Fibroblast of pulmonary artery (primary cell): ENCODE data around the gene DGKD.

Experiments used
- DNase-seq: peaks from one replicate; pipeline ENCODE4 v3.0.0-alpha.2; 2010; ENCODE audit warnings: low read depth
- H3K4me3 ChIP-seq: replicated peaks from 2 replicates; pipeline ENCODE4 v1.5.1; 2011; ENCODE audit warnings: low read depth, mild to moderate bottlenecking, control low read depth, low read length, moderate library complexity
- TF ChIP-seq, protein P1 (sequence below): IDR thresholded peaks from 2 replicates; pipeline ENCODE4 v1.5.1; 2011; ENCODE audit warnings: mild to moderate bottlenecking, control low read depth, low read length, inconsistent platforms; ENCODE audit errors: missing control alignments

The DGKD gene

DNA sequence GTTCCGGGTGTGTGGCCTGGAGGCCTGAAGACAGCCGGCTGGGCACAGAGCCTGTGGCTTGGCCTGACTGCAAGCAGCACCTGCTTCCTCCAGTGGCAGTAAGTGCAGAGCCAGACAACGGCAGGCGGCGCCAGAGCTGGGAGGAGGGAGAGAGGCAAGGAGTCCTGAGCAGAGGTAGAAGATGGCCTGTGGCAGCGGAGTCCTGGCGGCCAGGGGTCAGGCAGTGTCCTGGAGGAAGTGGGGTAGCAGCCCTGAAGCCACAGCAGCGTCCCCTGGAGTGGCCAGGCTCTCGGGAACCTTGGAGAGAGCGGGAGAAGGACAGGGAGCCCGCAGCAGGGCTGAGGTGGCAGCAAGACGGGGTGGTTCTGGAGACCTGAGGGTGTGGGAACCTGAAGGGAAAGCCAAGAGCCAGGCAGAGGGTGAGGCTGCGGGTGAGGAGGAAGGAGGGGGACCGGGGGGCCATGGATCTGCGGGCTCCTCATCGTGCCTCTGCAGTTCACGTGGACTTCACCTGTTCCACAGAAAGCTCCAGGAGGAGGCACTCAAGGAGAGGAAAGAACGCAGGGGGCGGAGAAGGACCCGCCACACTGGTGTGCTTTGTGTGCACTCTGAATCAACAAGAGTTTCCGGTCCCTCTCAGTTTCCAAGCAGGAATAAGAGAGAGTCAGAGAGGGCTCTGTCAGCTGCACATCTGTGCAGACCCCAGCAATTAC, 126.4 kb downstream of the DGKD start:
- H3K4me3 ChIP-seq = no peak overlapping the region
- no peak for DNase-seq
- TF ChIP-seq, protein P1, sequence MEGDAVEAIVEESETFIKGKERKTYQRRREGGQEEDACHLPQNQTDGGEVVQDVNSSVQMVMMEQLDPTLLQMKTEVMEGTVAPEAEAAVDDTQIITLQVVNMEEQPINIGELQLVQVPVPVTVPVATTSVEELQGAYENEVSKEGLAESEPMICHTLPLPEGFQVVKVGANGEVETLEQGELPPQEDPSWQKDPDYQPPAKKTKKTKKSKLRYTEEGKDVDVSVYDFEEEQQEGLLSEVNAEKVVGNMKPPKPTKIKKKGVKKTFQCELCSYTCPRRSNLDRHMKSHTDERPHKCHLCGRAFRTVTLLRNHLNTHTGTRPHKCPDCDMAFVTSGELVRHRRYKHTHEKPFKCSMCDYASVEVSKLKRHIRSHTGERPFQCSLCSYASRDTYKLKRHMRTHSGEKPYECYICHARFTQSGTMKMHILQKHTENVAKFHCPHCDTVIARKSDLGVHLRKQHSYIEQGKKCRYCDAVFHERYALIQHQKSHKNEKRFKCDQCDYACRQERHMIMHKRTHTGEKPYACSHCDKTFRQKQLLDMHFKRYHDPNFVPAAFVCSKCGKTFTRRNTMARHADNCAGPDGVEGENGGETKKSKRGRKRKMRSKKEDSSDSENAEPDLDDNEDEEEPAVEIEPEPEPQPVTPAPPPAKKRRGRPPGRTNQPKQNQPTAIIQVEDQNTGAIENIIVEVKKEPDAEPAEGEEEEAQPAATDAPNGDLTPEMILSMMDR = no peak

DNA sequence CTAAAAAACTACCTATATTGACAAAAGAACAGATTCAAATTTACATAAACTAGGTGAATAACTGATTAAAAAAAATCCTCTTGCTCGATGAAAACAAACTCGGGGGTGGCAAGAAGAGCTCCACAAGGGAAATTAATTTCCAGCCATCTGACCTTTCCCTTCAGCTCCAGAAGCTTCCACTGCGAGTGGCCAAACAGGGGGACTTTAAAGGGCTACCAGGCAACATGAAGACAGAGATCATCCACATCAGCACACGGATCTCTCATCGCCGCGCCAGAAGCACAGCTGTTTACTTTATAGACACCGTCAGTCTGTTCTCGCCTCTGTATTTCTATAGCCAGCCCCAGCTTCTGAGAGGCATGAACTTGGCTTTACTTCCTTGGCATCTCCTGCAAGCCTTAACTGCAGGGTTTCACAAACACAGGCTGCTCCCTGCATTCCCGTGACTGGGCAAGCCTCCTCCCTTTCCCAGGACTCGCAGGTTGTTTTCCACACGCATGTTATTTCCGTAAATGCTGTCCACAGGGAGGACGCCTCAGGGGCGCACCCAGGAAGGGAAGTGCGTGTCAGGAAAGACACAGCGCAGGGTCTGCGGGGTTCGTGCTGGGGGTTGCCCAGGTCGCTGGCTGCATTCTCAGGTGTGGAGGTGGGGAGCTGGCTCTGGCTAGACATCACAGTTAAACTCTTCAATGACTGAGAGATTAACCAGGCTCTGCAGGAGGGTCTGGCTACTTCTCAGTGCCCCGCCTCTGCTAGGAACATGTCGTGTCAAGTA, 127.3 kb downstream of the DGKD start:
- TF ChIP-seq, protein P1 = no peak
- DNase-seq = no peak
- H3K4me3 ChIP-seq = no peak overlapping the region

DNA sequence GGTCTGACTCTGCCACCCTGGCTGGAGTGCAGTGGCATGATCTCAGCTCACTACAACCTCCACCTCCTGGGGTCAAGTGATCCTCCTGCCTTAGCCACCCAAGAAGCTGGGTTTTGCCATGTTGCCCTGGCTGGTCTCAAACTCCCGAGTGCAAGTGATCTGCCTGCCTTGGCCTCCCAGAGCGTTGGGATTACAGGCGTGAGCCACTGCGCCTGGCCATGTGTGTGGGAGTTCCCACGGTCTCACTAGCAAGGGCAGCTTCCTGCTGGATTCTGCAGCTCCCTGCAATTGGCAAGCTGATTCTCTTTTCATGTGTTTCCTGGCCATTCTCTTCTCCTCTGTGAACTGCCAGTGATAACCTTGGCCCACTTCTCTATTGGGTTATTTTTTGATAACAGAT, 128.3 kb downstream of the DGKD start:
- no peak overlapping the region for H3K4me3 ChIP-seq
- TF ChIP-seq, protein P1 = no peak
- no peak for DNase-seq

DNA sequence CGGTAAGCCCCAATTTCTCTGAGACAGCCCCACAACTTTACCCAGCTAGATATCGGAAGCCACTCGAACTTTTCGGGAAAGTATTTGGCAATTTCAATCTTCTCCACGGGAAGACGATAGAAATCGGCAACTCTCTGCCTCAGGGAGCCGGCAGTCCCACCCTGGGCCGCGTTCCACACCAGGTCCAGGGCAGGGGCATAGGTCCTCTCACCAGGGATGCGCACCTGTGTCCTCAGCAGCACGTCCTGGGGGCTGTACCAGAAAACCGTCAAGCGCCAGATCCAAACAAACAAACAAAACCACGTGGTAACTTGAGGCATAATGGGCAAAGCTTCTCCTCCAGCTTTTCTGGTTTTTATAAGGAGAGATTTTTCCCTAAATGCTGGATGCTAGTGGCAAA, 131.4 kb downstream of the DGKD start:
- H3K4me3 ChIP-seq = no peak overlapping the region
- no peak for DNase-seq
- TF ChIP-seq, protein P1 = no peak

DNA sequence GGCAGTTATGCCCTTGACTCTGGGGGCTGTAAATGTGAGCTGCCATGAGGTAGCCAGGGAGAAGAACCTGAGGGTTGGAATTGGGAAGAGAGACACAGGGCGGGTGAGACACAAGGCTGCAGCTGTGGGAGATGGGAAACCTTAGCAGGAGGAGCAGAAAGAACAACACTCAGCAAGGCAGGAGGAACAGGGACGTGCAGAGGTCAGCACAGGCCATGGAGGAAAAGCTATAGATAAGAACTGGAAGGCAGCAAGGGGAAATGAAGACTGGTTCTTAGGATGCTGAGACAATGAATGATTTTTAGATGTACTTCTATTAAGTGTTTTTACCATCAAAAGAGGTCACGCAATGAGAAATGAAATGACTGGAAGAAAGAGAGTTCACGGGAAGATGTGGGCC, 132.1 kb downstream of the DGKD start:
- no peak overlapping the region for H3K4me3 ChIP-seq
- no peak for DNase-seq
- TF ChIP-seq, protein P1 = no peak

DNA sequence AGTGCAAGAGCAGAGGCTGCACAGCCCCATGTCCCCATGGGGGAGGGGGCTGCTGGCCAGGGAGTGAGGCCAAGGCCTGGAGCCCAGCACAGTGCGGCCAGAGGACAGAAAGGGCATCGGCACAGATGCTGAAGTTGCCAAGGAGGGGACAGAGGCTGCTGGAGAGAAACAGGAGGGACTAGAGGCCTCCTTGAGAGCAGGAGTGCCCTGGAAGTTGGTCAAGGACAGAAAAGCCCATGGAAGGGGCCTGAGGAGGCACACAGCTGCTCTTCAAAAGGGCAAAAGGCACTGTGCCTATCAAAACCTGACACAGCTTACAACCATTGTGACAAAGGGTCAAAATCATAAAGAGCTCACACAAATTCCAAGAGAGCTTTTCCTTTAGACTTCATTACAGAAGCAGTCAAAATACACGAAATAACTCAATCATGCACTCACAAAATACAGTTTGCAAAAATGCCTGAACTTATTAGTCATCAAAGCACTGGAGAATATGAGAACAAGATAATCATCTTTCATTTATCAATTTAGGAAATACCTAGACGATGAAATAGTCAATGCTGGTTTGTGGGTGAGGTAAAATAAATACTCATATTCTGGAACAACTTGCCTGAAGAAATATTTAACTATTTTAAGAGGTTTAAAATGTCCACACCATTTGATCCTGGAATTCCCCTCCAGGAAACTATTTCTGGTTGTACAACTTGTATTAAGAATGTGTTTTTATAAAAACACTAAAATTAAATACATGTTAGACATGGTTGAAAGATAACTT, 132.7 kb downstream of the DGKD start:
- peak; percentile 88 for DNase-seq
- TF ChIP-seq, protein P1 = no peak
- no peak overlapping the region for H3K4me3 ChIP-seq
